Erythroblast (primary cell): ENCODE results near the gene ACBD5.

Source experiments
- GATA1 ChIP-seq: IDR thresholded peaks from 2 replicates; pipeline ENCODE4 v1.6.1; 2011; ENCODE audit warnings: low read depth, mild to moderate bottlenecking, control low read depth, low read length, moderate library complexity
- POLR2A ChIP-seq: IDR thresholded peaks from 2 replicates; pipeline ENCODE4 v1.6.1; 2011; ENCODE audit warnings: mild to moderate bottlenecking, low read length

DNA sequence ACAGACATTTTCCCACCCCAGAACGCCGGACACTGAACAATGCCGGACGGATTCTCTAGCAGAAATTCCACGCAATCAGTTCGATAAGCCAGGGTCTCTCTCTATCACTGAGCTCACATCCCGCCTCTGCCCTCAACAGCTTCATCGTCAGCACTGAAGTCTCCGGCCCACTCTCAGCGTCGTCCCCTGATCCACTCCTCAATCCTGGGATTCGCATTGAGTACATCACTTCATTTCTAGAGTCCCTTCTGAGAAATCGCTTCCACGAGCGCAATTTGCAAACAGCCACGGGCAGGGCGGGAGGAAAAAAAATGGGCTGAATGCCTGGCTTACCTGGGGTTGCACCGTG, 86.8 kb downstream of the ACBD5 start:
- TF ChIP-seq POLR2A (no peak), GATA1 (no peak)
